Mucosa of descending colon (tissue), 3 donors: Measurements from ENCODE around the gene PPP2R3A. TPM values are rescaled to one million over a fixed set of nuclear protein-coding genes. Genes with fewer than 3 reads are reported as not detected.
"Not testable (repeated sequence)": the region's sequence is repeated elsewhere in the genome, so short reads cannot be mapped to it uniquely, and the experiment has no call there.

Experiments used
- ATAC-seq: fragments of 200-7000 bp; cut with Tn5 transposase; one replicate; pipeline ENCODE4 v1.9.1; 2020; ENCODE audit warnings: mild to moderate bottlenecking, moderate library complexity
- DNase-seq, 3 donors: peaks; one replicate each; pipeline ENCODE4 v3.0.0-alpha.2; 2020
- H3K36me3 ChIP-seq: fragments of 200-600 bp; one replicate; pipeline ENCODE4 v1.8.0; 2021; ENCODE audit warnings: low read depth, mild to moderate bottlenecking
- H3K4me1 ChIP-seq: fragments of 200-600 bp; one replicate; pipeline ENCODE4 v1.8.0; 2021; ENCODE audit warnings: low read depth, mild to moderate bottlenecking
- H3K4me3 ChIP-seq: fragments of 200-600 bp; one replicate; pipeline ENCODE4 v1.8.0; 2021; ENCODE audit warnings: mild to moderate bottlenecking
- H3K9me3 ChIP-seq: fragments of 200-600 bp; one replicate; pipeline ENCODE4 v1.8.0; 2021; ENCODE audit warnings: mild to moderate bottlenecking
- CTCF ChIP-seq: fragments of 200-600 bp; IDR thresholded peaks from one replicate; pipeline ENCODE4 v1.8.0; 2022; ENCODE audit warnings: antibody characterized with exemption, mild to moderate bottlenecking
- intact Hi-C, 2 donors: fragments of 100-400 bp; cut with DNase I in 1 of 2; cut with micrococcal nuclease in 1 of 2; formaldehyde crosslinking; loops; one replicate each; pipeline versions ENCODE4 v1.11.0 to v1.11.1; 2022; cut with DNase I, micrococcal nuclease
- total RNA-seq, 3 donors: library from RNA; stranded (reverse); fragmentation: NEBNext Ultra II Directional in 2 of 3; extraction: Animal tissue kit (Norgen Biotek cat#: 25700) in 2 of 3; gene quantifications; one replicate each; pipeline versions ENCODE4 v1.2.1 to v1.2.4, GENCODE V29; 2021 to 2023
- donor health status: DM: no; HTN: no; CAD: no; lungs with moderate emphysema.
- donor health status: DM: no; HTN: no; CAD: no.
- donor health status: DM: no; HTN: yes; CAD: no.

PPP2R3A gene
- total RNA-seq, 3 donors from 2014 or later: 16.4 to 33.8 (median 28.5) TPM

- intact Hi-C loops: no loop called here
These were observed 155.1 kb downstream of the PPP2R3A start for GRCh38 chr3:136120373-136121348.

GRCh38 chr3:136122006-136122405 lies 156.5 kb downstream of the PPP2R3A start:
- H3K9me3 ChIP-seq: no peaks in the 10 kb centered on the region
- intact Hi-C loops: no loop called here
- H3K4me1 ChIP-seq: no peaks in the 10 kb centered on the region
- TF ChIP-seq CTCF: no peak
- DNase-seq (no peak), ATAC-seq (no peak)
- no peak overlapping the region for H3K4me3 ChIP-seq
- no peaks in the 10 kb centered on the region for H3K36me3 ChIP-seq

More at GRCh38 chr3:136120373-136121348, 155.1 kb downstream of the PPP2R3A start:
- no peaks in the 10 kb centered on the region for H3K36me3 ChIP-seq
- no peak overlapping the region for H3K4me3 ChIP-seq
- no peak for TF ChIP-seq CTCF
- H3K9me3 ChIP-seq: no peaks in the 10 kb centered on the region
- H3K4me1 ChIP-seq: no peaks in the 10 kb centered on the region
- no peak for ATAC-seq
- DNase-seq: no peak

GRCh38 chr3:136131647-136132046 lies 166.1 kb downstream of the PPP2R3A start:
- DNase-seq: not testable (repeated sequence)

GRCh38 chr3:136134091-136134490 lies 168.6 kb downstream of the PPP2R3A start:
- intact Hi-C loops: no loop called here
- no peak for TF ChIP-seq CTCF

More at GRCh38 chr3:136131647-136132046, 166.1 kb downstream of the PPP2R3A start:
- H3K9me3 ChIP-seq, H3K36me3 ChIP-seq, ATAC-seq, H3K4me3 ChIP-seq, H3K4me1 ChIP-seq, intact Hi-C loops: not testable (repeated sequence)

GRCh38 chr3:136135039-136135802 lies 169.7 kb downstream of the PPP2R3A start:
- Histone ChIP-seq H3K36me3 (no peaks in the 10 kb centered on the region), H3K9me3 (no peaks in the 10 kb centered on the region), H3K4me3 (no peak overlapping the region), H3K4me1 (no peaks in the 10 kb centered on the region)
- no peak for TF ChIP-seq CTCF
- no peak for ATAC-seq
- no peak for DNase-seq
- intact Hi-C loops: no loop called here

More at GRCh38 chr3:136134091-136134490, 168.6 kb downstream of the PPP2R3A start:
- Histone ChIP-seq H3K4me1 (no peaks in the 10 kb centered on the region), H3K4me3 (no peak overlapping the region), H3K9me3 (no peaks in the 10 kb centered on the region), H3K36me3 (no peaks in the 10 kb centered on the region)
- DNase-seq: no peak
- no peak for ATAC-seq

- no peak for ATAC-seq
- no peak for TF ChIP-seq CTCF
- no peak for DNase-seq
- Histone ChIP-seq H3K36me3 (no peaks in the 10 kb centered on the region), H3K4me1 (no peaks in the 10 kb centered on the region), H3K9me3 (no peaks in the 10 kb centered on the region), H3K4me3 (no peak overlapping the region)
- intact Hi-C loops: no loop called here
These were observed 170.9 kb downstream of the PPP2R3A start for GRCh38 chr3:136136454-136136853.
